Measurements from ENCODE around the gene ANKS6.

GRCh38 chr9:98712987-98713386 is 83.4 kb downstream of the ANKS6 start:
- TF ChIP-seq POLR2A (IDR thresholded peaks at IDR 0.05; ENCODE audit: low read length) (no peak), GATA1 (IDR thresholded peaks at IDR 0.05; ENCODE audit: low read depth, low read length) (no peak)

Data from erythroblast (primary cell).